ENCODE results near the gene ADGRB3.

ADGRB3 gene

GRCh38 chr6:68760485-68760884 lies 125.4 kb downstream of the ADGRB3 start:
- TF ChIP-seq CTCF (IDR thresholded peaks at IDR 0.05; ENCODE audit: insufficient read depth, low read length, poor library complexity, severe bottlenecking): no peak
- DNase-seq (ENCODE audit: extremely low read depth, insufficient read length): no peak
- Histone ChIP-seq H3K36me3 (ENCODE audit: control insufficient read depth, insufficient read depth, low read length) (no peaks in the 10 kb centered on the region), H3K4me3 (replicated peaks; ENCODE audit: low read depth, low read length) (no peak overlapping the region), H3K27me3 (replicated peaks; ENCODE audit: control insufficient read depth, insufficient read depth, low read length) (no peaks in the 10 kb centered on the region)

GRCh38 chr6:68760941-68761676 lies 126.0 kb downstream of the ADGRB3 start:
- DNase-seq (ENCODE audit: extremely low read depth, insufficient read length): no peak
- TF ChIP-seq CTCF (IDR thresholded peaks at IDR 0.05; ENCODE audit: insufficient read depth, low read length, poor library complexity, severe bottlenecking): no peak

GRCh38 chr6:68761985-68762384 lies 126.9 kb downstream of the ADGRB3 start:
- Histone ChIP-seq H3K4me3 (replicated peaks; ENCODE audit: low read depth, low read length) (no peak overlapping the region), H3K36me3 (ENCODE audit: control insufficient read depth, insufficient read depth, low read length) (no peaks in the 10 kb centered on the region), H3K27me3 (replicated peaks; ENCODE audit: control insufficient read depth, insufficient read depth, low read length) (no peaks in the 10 kb centered on the region)
- TF ChIP-seq CTCF (IDR thresholded peaks at IDR 0.05; ENCODE audit: insufficient read depth, low read length, poor library complexity, severe bottlenecking): no peak
- no peak for DNase-seq (ENCODE audit: extremely low read depth, insufficient read length)

More at GRCh38 chr6:68760941-68761676, 126.0 kb downstream of the ADGRB3 start:
- no peaks in the 10 kb centered on the region for H3K27me3 ChIP-seq (replicated peaks; ENCODE audit: control insufficient read depth, insufficient read depth, low read length)
- H3K36me3 ChIP-seq (ENCODE audit: control insufficient read depth, insufficient read depth, low read length): no peaks in the 10 kb centered on the region
- H3K4me3 ChIP-seq (replicated peaks; ENCODE audit: low read depth, low read length): no peak overlapping the region

- H3K27me3 ChIP-seq (replicated peaks; ENCODE audit: control insufficient read depth, insufficient read depth, low read length): no peaks in the 10 kb centered on the region
- no peak for DNase-seq (ENCODE audit: extremely low read depth, insufficient read length)
- no peaks in the 10 kb centered on the region for H3K36me3 ChIP-seq (ENCODE audit: control insufficient read depth, insufficient read depth, low read length)
Observed at GRCh38 chr6:68771426-68771825, 136.3 kb downstream of the ADGRB3 start.

GRCh38 chr6:68774843-68775242 lies 139.8 kb downstream of the ADGRB3 start:
- Histone ChIP-seq H3K36me3 (ENCODE audit: control insufficient read depth, insufficient read depth, low read length) (no peaks in the 10 kb centered on the region), H3K27me3 (replicated peaks; ENCODE audit: control insufficient read depth, insufficient read depth, low read length) (no peaks in the 10 kb centered on the region), H3K4me3 (replicated peaks; ENCODE audit: low read depth, low read length) (no peak overlapping the region)
- TF ChIP-seq CTCF (IDR thresholded peaks at IDR 0.05; ENCODE audit: insufficient read depth, low read length, poor library complexity, severe bottlenecking): no peak
- no peak for DNase-seq (ENCODE audit: extremely low read depth, insufficient read length)

More at GRCh38 chr6:68771426-68771825, 136.3 kb downstream of the ADGRB3 start:
- H3K4me3 ChIP-seq (replicated peaks; ENCODE audit: low read depth, low read length): no peak overlapping the region
- no peak for TF ChIP-seq CTCF (IDR thresholded peaks at IDR 0.05; ENCODE audit: insufficient read depth, low read length, poor library complexity, severe bottlenecking)

Data from GM06990 (cell line).